Fibroblast of the conjunctiva (primary cell): ENCODE results near the gene TCFL5.

ENCODE experiments used
- DNase-seq: peaks from one replicate; pipeline ENCODE4 v3.0.0-alpha.2; 2010; ENCODE audit warnings: low read depth

The TCFL5 gene

GRCh38 chr20:62832951-62833391 is 28.7 kb downstream of the TCFL5 start:
- DNase-seq: no peak

- no peak for DNase-seq
Measured at GRCh38 chr20:62832212-62832922, 29.3 kb downstream of the TCFL5 start.

GRCh38 chr20:62831854-62832211 is 29.8 kb downstream of the TCFL5 start:
- no peak for DNase-seq

GRCh38 chr20:62831361-62831788 is 30.2 kb downstream of the TCFL5 start:
- DNase-seq: no peak

DNA sequence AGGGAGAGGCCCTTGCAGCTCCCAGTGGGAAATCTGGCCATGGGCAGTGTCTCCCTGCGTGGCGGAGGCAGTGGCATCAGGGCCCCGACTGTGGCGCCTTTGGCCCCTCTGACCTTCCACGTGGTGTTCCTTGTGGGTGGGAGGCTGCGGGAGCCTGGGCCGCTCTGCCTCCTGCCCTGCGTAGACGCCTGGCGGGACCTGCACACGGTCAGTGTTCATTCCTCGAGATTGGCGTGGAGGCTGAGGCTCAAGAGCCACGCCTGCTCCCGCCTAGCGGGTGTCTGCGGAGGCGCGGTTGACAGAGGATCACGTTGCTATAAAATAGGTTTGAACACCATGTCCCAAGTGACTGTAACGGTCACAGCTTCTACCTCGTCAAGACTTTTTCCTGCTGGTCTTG is 30.8 kb downstream of the TCFL5 start:
- DNase-seq: no peak

DNA sequence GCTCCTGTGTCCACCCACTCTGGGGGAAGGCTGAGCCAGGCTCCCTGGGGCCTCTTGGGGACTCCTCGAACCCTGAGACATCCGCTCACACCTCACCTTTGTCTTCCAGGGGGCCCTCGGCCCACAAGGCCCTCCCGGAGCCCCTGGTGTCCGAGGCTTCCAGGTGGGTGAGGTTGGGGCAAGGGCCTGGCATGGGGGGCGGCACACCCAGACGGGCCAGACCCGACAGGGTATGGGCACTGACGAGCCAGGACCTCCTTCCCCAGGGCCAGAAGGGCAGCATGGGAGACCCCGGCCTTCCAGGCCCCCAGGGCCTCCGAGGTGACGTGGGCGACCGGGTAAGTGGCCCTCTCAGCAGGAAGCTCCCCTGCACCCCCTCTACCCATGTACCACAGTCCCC is 31.4 kb downstream of the TCFL5 start:
- DNase-seq: no peak

- DNase-seq: no peak
Measured at GRCh38 chr20:62829231-62830230, 32.1 kb downstream of the TCFL5 start.

DNA sequence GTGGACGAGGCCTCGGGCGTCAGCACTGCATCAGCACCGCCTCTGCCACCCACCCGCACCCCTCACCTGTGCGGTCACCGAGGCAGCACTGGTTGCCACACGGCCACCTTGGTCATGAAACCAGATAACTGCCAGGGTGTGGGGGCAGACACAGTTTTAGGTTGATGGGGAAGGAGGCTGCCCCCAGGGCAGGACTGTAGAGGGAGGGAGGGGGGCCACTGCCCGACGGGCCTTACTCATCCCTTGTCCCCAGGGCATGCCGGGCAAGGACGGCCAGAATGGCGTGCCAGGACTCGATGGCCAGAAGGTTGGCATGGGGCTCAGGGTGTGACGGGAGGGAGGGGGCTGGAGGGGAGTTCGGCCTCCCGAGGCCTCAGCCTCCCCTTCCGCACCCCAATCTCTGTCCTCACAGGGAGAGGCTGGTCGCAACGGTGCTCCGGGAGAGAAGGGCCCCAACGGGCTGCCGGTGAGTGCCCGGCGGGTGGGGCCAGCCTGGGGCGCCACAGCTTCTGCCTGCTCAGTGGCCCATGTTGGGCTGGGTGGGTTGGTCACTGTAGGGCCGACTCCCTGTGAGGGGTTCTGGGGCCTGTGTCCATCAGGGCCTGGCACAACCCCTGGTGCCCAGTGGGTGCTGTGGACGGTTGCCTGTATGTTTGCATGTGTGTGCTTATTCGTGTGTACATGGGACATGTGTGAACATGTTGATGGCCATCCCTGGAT is 33.0 kb downstream of the TCFL5 start:
- DNase-seq: no peak

- DNase-seq: no peak
Measured at GRCh38 chr20:62828051-62828450, 33.6 kb downstream of the TCFL5 start.

GRCh38 chr20:62827311-62828038 is 34.1 kb downstream of the TCFL5 start:
- DNase-seq: no peak

DNA sequence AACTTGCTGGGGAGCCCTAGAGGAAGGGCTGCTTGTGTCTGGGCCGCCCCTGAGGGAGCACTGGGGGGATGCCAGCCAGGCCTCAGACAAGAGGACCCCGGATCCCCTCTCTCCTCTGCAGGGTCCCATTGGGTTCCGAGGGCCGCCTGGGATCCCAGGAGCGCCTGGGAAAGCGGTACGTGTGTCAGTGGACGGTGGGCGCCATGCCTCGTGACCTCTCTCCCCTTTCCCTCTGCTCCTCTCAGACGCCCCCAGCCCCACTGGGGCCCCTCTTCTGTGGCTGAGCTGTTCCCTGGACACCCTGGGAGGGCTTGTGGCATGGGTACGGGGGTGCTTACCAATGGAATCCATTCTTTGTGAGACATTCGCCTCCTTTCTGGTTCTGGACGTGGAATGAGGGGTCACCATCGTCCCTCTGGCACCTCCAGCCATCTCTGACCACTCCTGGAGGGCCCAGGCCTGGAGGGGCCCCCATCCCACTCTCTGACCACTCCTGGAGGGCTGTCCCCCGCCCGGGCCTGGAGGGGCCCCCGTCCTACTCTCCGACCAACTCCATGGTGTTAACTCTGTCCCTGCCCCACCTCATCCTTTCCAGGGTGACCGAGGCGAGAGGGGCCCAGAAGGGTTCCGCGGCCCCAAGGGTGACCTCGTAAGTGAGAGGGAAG is 34.8 kb downstream of the TCFL5 start:
- DNase-seq: no peak

- no peak for DNase-seq
Measured at GRCh38 chr20:62825986-62826645, 35.5 kb downstream of the TCFL5 start.

- no peak for DNase-seq
Measured at GRCh38 chr20:62825333-62825985, 36.2 kb downstream of the TCFL5 start.

DNA sequence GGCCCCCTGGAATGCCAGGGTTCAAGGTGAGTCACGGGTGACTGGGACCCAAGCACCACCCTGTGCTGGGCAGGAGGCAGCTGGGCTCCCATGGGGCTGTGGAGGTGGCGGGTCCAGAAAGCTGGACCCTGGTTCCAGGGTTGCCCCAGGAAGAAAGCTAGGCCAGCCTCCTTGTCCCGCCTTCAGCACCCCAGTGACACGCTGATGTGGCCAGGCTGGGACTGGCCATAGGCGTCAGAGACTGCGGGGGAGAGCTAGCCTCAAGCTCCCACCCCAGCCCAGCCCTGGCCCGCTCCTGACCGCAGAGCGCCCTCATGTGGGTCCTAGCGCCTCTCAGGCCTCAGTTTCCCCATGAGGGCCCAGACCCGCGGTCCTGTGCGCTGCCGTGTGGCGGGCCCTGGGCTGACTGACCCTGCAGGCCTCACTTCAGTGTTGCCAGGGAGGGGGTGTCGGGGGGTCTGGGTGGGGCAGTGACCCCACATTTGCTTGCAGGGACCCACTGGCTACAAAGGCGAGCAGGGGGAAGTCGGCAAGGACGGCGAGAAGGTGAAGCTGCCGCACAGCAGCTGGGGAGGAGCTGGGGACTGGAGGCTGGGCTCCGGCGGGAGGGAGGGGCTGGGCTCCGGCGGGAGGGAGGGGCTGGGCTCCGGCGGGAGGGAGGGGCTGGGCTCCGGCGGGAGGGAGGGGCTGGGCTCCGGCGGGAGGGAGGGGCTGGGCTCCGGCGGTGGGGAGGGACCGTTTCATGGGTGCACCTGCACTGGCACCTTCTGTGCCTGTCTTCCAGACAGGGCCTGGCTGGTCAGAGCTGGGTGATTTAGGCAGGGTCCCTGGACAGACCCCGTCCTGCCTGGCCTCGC is 36.9 kb downstream of the TCFL5 start:
- DNase-seq: no peak

DNA sequence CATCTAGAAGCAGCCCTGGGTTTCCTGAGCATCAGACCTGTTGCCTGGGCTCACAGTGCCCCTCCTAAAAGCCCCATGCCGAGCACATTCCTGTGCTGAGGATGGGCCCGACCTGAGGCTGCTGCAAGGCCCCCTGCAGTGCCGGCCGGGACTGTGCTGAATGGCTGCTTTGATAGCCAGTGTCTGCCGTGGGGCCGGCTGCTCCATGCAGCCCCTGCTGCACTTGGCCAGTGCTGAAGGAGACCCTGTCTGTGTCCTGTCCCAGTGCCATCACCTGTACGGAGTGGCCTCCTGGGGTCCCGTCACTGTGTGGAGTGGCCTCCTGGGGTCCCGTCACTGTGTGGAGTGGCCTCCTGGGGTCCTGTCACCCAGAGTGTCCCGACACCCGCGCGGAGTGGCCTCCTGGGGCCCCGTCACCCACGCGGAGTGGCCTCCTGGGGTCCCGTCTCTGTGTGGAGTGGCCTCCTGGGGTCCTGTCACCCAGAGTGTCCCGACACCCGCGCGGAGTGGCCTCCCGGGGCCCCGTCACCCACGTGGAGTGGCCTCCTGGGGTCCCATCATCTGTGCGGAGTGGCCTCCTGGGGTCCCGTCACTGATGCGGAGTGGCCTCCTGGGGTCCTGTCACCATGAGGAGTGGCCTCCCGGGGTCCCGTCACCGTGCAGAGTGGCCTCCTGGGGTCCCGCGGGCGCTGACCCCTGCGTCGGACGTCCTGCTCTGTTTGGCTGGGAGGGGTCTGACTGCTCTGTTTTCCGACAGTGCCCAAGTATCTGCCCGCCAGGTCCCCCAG is 37.7 kb downstream of the TCFL5 start:
- DNase-seq: no peak

- no peak for DNase-seq
Measured at GRCh38 chr20:62822788-62823651, 38.6 kb downstream of the TCFL5 start.

DNA sequence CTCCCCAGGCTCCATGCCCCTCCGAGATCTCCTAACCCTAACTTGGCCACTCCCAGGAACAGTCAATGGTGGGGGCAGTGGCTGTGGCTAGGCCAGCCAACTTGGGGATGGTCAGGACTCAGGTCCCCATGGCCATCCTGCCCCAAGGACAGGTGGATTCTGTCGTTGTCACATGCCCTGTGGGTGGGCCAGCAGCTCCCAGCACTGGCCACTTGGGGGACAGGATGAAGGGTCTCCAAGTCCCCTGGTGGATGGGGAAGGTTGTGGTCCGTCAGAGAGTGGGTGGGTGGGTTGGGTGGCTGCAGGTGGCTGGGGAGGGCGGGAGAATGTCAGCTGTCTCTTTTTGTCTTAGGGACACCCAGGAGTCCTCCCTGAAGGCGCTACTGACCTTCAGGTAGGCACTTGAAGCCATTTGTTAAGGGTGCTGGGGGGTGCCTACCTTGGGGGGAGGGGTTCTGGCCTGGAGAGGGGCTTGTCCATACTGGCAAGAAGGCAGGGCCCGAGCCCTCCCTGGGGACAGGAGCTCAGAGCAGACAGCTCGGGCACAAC is 39.3 kb downstream of the TCFL5 start:
- DNase-seq: no peak
